Measurements from ENCODE around the gene SLC34A3. TPM values are rescaled to one million over a fixed set of nuclear protein-coding genes. Genes with fewer than 3 reads are reported as not detected.

The SLC34A3 gene
- total RNA-seq, 1 donor from 2014 or later: 0.09 TPM

DNA sequence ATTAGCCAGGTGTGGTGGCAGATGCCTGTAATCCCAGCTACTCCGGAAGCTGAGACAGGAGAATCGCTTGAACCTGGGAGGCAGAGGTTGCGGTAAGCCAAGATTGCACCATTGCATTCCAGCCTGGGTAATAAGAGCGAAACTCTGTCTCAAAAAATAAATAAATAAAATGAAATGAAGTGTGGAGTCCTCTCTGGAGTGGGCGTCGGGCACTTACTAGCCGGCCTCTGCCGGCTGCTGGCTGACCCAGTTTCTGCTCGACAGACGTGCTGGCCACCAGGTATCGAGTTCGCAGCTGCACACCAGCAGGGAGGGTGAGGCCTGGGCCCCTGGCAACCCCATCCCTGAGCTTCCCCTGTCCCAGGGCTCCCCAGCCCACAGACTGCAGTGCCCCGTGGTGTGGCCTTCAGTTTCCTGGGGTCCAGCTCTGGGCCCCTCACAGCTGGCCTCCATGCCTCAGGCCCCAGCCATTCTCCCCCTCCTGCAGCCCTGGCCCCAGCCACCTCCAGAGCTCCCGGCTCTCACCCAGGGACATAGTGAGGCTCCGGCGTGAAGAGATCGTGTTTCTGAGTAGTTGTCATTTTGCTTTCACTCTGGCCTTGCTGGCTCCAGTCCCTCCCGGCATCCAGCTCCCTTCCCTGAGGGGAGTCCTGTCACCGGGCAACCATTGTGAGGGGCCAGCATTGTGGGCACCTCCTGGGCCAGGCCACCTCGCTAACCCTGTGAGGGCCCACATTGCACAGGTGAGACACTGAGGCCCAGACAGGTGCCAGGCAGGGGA, 16.6 kb downstream of the SLC34A3 start:
- Histone ChIP-seq H3K36me3 (ENCODE audit: insufficient read depth, low read length) (peaks cover 7% of the 10 kb centered on the region), H3K4me2 (ENCODE audit: low read length) (no peak overlapping the region), H3K27me3 (ENCODE audit: insufficient read depth, low read length) (no peaks in the 10 kb centered on the region), H2AFZ (ENCODE audit: low read depth, low read length) (no peak overlapping the region), H3K9me3 (ENCODE audit: insufficient read depth, low read depth, low read length) (no peaks in the 10 kb centered on the region), H3K4me3 (ENCODE audit: insufficient read depth, low read depth, low read length) (no peak overlapping the region), H3K79me2 (ENCODE audit: insufficient read depth, low read length) (peaks cover 23% of the 10 kb centered on the region), H4K20me1 (ENCODE audit: insufficient read depth, low read length) (peaks cover 29% of the 10 kb centered on the region), H3K4me1 (ENCODE audit: insufficient read depth, low read length) (peaks cover 14% of the 10 kb centered on the region), H3K9ac (ENCODE audit: low read length) (no peak overlapping the region), H3K27ac (ENCODE audit: low read depth, low read length) (no peak overlapping the region)
- no peak for FAIRE-seq
- Mint-ChIP-seq H3K4me1 (ENCODE audit: low read depth, unreplicated experiment) (peaks cover 17% of the 10 kb centered on the region), H3K27me3 (ENCODE audit: low read depth, unreplicated experiment) (peaks cover 4% of the 10 kb centered on the region), H3K9me3 (ENCODE audit: unreplicated experiment) (no peaks in the 10 kb centered on the region), H3K4me3 (ENCODE audit: unreplicated experiment) (peak overlapping the region; percentile 41), H3K27ac (ENCODE audit: unreplicated experiment) (no peak overlapping the region), H3K36me3 (ENCODE audit: low read depth, unreplicated experiment) (peaks cover 5% of the 10 kb centered on the region)
- TF ChIP-seq, protein P1, sequence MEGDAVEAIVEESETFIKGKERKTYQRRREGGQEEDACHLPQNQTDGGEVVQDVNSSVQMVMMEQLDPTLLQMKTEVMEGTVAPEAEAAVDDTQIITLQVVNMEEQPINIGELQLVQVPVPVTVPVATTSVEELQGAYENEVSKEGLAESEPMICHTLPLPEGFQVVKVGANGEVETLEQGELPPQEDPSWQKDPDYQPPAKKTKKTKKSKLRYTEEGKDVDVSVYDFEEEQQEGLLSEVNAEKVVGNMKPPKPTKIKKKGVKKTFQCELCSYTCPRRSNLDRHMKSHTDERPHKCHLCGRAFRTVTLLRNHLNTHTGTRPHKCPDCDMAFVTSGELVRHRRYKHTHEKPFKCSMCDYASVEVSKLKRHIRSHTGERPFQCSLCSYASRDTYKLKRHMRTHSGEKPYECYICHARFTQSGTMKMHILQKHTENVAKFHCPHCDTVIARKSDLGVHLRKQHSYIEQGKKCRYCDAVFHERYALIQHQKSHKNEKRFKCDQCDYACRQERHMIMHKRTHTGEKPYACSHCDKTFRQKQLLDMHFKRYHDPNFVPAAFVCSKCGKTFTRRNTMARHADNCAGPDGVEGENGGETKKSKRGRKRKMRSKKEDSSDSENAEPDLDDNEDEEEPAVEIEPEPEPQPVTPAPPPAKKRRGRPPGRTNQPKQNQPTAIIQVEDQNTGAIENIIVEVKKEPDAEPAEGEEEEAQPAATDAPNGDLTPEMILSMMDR (IDR thresholded peaks at IDR 0.05; ENCODE audit: insufficient read depth, low read depth, low read length): no peak
- no peak for TF ChIP-seq EZH2 (IDR thresholded peaks at IDR 0.05; ENCODE audit: insufficient read depth, low read length)
- DNase-seq (ENCODE audit: low read depth): no peak

DNA sequence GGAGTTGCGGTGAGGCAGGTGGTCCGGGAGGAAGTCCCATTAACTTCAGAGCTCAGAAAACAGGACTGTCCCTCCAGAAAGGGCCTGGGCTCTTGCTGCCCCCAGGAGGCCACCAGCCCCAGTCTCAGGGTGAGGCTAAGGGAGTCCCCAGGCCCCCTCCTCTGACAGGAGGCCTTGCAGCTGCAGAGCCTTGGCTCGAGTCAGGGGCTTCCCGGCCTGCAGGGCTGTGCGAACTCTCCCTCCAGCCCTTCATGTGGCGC, 17.1 kb downstream of the SLC34A3 start:
- no peaks in the 10 kb centered on the region for H3K9me3 ChIP-seq (ENCODE audit: insufficient read depth, low read depth, low read length)
- no peak overlapping the region for H3K27ac Mint-ChIP-seq (ENCODE audit: unreplicated experiment)
- H3K4me1 ChIP-seq (ENCODE audit: insufficient read depth, low read length): peaks cover 9% of the 10 kb centered on the region
- H3K27me3 Mint-ChIP-seq (ENCODE audit: low read depth, unreplicated experiment): peaks cover 4% of the 10 kb centered on the region
- peaks cover 3% of the 10 kb centered on the region for H3K36me3 ChIP-seq (ENCODE audit: insufficient read depth, low read length)
- peaks cover 12% of the 10 kb centered on the region for H3K4me1 Mint-ChIP-seq (ENCODE audit: low read depth, unreplicated experiment)
- no peaks in the 10 kb centered on the region for H3K36me3 Mint-ChIP-seq (ENCODE audit: low read depth, unreplicated experiment)
- H3K4me3 Mint-ChIP-seq (ENCODE audit: unreplicated experiment): no peak overlapping the region
- H3K79me2 ChIP-seq (ENCODE audit: insufficient read depth, low read length): peaks cover 18% of the 10 kb centered on the region
- TF ChIP-seq, protein P1 (IDR thresholded peaks at IDR 0.05; ENCODE audit: insufficient read depth, low read depth, low read length): no peak
- TF ChIP-seq EZH2 (IDR thresholded peaks at IDR 0.05; ENCODE audit: insufficient read depth, low read length): no peak
- FAIRE-seq (no peak), DNase-seq (ENCODE audit: low read depth) (no peak)
- H3K27ac ChIP-seq (ENCODE audit: low read depth, low read length): no peak overlapping the region
- no peaks in the 10 kb centered on the region for H3K27me3 ChIP-seq (ENCODE audit: insufficient read depth, low read length)
- no peak overlapping the region for H3K4me2 ChIP-seq (ENCODE audit: low read length)
- H3K9ac ChIP-seq (ENCODE audit: low read length): no peak overlapping the region
- no peaks in the 10 kb centered on the region for H3K9me3 Mint-ChIP-seq (ENCODE audit: unreplicated experiment)
- H4K20me1 ChIP-seq (ENCODE audit: insufficient read depth, low read length): peaks cover 24% of the 10 kb centered on the region
- no peak overlapping the region for H2AFZ ChIP-seq (ENCODE audit: low read depth, low read length)
- H3K4me3 ChIP-seq (ENCODE audit: insufficient read depth, low read depth, low read length): no peak overlapping the region
